Activated B cell treated with CpG ODN at 0.5 μM for 24 hours (primary cell): ENCODE measurements around the gene OR10A4. TPM values are rescaled to one million over a fixed set of nuclear protein-coding genes. Genes with fewer than 3 reads are reported as not detected.
"Not testable (repeated sequence)": the region's sequence is repeated elsewhere in the genome, so short reads cannot be mapped to it uniquely, and the experiment has no call there.

Experiments used
- ATAC-seq: fragments of 200-7000 bp; cut with Tn5 transposase; one replicate; pipeline ENCODE4 v1.10.0; 2021; ENCODE audit warnings: low read depth, mild to moderate bottlenecking, moderate library complexity
- CTCF ChIA-PET: fragments of 350-600 bp; sonication (Branson Sonifier 250); formaldehyde crosslinking; loops from one replicate; lab custom pipeline; 2021; ENCODE audit warnings: antibody characterized with exemption; lab: Charles Lee
- POLR2A ChIA-PET: fragments of 350-600 bp; sonication (Branson Sonifier 250); formaldehyde crosslinking; loops from one replicate; lab custom pipeline; 2021; ENCODE audit warnings: antibody characterized with exemption; lab: Charles Lee
- DNase-seq: peaks from one replicate; pipeline ENCODE4 v3.0.0; 2022
- H3K27ac Mint-ChIP-seq: one replicate; pipeline ENCODE4 v1.8.0; 2020; ENCODE audit warnings: mixed read lengths
- H3K27me3 Mint-ChIP-seq: one replicate; pipeline ENCODE4 v1.8.0; 2021; ENCODE audit warnings: mixed read lengths
- H3K36me3 Mint-ChIP-seq: one replicate; pipeline ENCODE4 v1.8.0; 2021; ENCODE audit warnings: low read depth, mixed read lengths
- H3K4me1 Mint-ChIP-seq: one replicate; pipeline ENCODE4 v1.8.0; 2021; ENCODE audit warnings: mixed read lengths
- H3K4me3 Mint-ChIP-seq: one replicate; pipeline ENCODE4 v1.8.0; 2020; ENCODE audit warnings: mild to moderate bottlenecking, mixed read lengths
- H3K9me3 Mint-ChIP-seq: one replicate; pipeline ENCODE4 v1.8.0; 2020; ENCODE audit warnings: mixed read lengths
- CTCF ChIP-seq: fragments of 200-600 bp; IDR thresholded peaks from one replicate; pipeline ENCODE4 v1.8.0; 2022; ENCODE audit warnings: antibody characterized with exemption, mild to moderate bottlenecking
- intact Hi-C: fragments of 100-400 bp; cut with micrococcal nuclease; formaldehyde crosslinking; loops from one replicate; pipeline ENCODE4 v1.15.1; 2024
- total RNA-seq: library from RNA; stranded (reverse); gene quantifications from 2 replicates; pipeline ENCODE4 v1.2.3, GENCODE V29; 2022

OR10A4 gene
- total RNA-seq, 1 donor from 2014 or later = not detected

- Mint-ChIP-seq H3K4me1 (no peaks in the 10 kb centered on the region), H3K27me3 (peaks cover 2% of the 10 kb centered on the region), H3K27ac (no peak overlapping the region), H3K4me3 (no peak overlapping the region), H3K36me3 (no peaks in the 10 kb centered on the region), H3K9me3 (no peaks in the 10 kb centered on the region)
- intact Hi-C loops = no loop called here
- ChIA-PET POLR2A (no interaction called here), CTCF (no interaction called here)
- DNase-seq = no peak
- no peak for TF ChIP-seq CTCF
- no peak for ATAC-seq
Measured at GRCh38 chr11:6876914-6877313, 489 bp downstream of the OR10A4 start.

- POLR2A ChIA-PET = no interaction called here
- DNase-seq = no peak
Measured at GRCh38 chr11:6882751-6883150, 6.3 kb downstream of the OR10A4 start.

DNA sequence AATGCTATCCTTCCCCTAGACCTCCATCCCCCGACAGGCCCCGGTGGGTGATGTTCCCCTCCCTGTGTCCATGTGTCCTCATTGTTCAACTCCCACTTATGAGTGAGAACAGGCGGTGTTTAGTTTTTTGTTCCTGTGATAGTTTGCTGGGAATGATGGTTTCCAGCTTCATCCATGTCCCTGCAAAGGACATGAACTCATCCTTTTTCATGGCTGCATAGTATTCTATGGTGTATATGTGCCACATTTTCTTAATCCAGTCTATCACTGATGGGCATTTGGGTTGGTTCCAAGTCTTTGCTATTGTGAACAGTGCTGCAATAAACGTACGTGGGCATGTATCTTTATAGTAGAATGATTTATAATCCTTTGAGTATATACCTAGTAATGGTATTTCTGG is 11.3 kb downstream of the OR10A4 start:
- H3K4me3 Mint-ChIP-seq, H3K27ac Mint-ChIP-seq, H3K36me3 Mint-ChIP-seq, ATAC-seq, intact Hi-C loops, DNase-seq, H3K9me3 Mint-ChIP-seq, CTCF ChIA-PET, H3K4me1 Mint-ChIP-seq, H3K27me3 Mint-ChIP-seq: not testable (repeated sequence)
- POLR2A ChIA-PET = interaction anchor here (0.6 kb wide), 2 partner anchors 205 to 1188 kb away, joined by 4 to 5 read pairs; partner anchors contain the start of gene MRPL17

More at GRCh38 chr11:6882751-6883150, 6.3 kb downstream of the OR10A4 start:
- ATAC-seq = no peak
- Mint-ChIP-seq H3K9me3 (no peaks in the 10 kb centered on the region), H3K36me3 (no peaks in the 10 kb centered on the region), H3K27me3 (peaks cover 3% of the 10 kb centered on the region), H3K4me1 (no peaks in the 10 kb centered on the region), H3K4me3 (no peak overlapping the region), H3K27ac (no peak overlapping the region)
- CTCF ChIA-PET = no interaction called here
- intact Hi-C loops = no loop called here
- TF ChIP-seq CTCF = no peak

DNA sequence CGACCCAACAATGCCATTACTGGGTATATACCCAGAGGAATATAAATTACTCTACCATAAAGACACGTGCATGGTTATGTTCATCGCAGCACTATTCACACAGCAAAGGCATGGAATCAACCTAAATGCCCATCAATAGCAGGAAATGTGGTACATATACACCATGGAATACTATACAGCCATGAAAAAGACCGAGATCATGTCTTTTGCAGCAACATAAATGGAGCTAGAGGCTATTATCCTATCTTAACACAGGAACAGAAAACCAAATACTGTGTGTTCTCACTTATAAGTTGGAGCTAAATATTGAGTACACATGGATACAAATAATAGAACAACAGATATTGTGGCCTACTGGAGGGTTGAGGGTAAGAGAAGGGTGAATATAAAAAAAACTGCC is 12.4 kb downstream of the OR10A4 start:
- Mint-ChIP-seq H3K4me1 (no peaks in the 10 kb centered on the region), H3K4me3 (no peak overlapping the region), H3K9me3 (no peaks in the 10 kb centered on the region), H3K36me3 (no peaks in the 10 kb centered on the region), H3K27ac (no peak overlapping the region), H3K27me3 (peaks cover 6% of the 10 kb centered on the region)
- intact Hi-C loops = no loop called here
- ATAC-seq = no peak
- no peak for TF ChIP-seq CTCF
- POLR2A ChIA-PET = no interaction called here
- CTCF ChIA-PET = no interaction called here
- no peak for DNase-seq

GRCh38 chr11:6889835-6890234 is 13.4 kb downstream of the OR10A4 start:
- no peak overlapping the region for H3K4me3 Mint-ChIP-seq
- peaks cover 3% of the 10 kb centered on the region for H3K27me3 Mint-ChIP-seq
- CTCF ChIA-PET = interaction anchor here (0.6 kb wide), 1 partner anchor 65 kb away, joined by 3 read pairs; no protein-coding TSS in a partner anchor
- DNase-seq (no peak), ATAC-seq (no peak)
- no peak overlapping the region for H3K27ac Mint-ChIP-seq
- TF ChIP-seq CTCF = no peak
- H3K4me1 Mint-ChIP-seq = no peaks in the 10 kb centered on the region
- H3K36me3 Mint-ChIP-seq = no peaks in the 10 kb centered on the region
- POLR2A ChIA-PET = no interaction called here
- H3K9me3 Mint-ChIP-seq = no peaks in the 10 kb centered on the region
- intact Hi-C loops = no loop called here

DNA sequence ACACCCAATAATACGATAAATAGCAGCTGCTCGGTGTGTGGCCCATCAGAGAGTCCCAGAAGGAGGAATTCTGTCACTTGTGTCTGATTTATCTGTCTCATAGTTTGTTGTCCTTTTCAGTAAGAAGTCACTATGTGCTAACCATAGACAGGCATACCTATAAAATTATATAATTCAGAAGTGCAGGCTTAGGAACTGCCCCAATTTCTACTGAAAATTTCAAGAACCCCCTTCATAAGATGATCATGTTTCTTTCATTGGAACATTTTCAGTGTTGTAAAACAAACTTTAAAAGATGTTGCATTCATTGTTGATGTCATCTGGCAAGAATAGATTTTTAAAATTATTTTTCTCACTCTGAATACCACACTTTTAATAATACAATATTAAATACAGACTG is 16.0 kb downstream of the OR10A4 start, which contains the start of gene OR2D2:
OR2D2 (minus strand) TSS at position 101 of the 400 bp plus-strand sequence; CDS start at position 101, 0 bp downstream.
- Mint-ChIP-seq H3K36me3 (no peaks in the 10 kb centered on the region), H3K9me3 (no peaks in the 10 kb centered on the region), H3K4me1 (no peaks in the 10 kb centered on the region), H3K27ac (no peak within 1 kb of the TSS), H3K4me3 (no peak within 1 kb of the TSS), H3K27me3 (peaks cover 3% of the 10 kb centered on the region)
- intact Hi-C loops = no loop called here
- no peak for DNase-seq
- TF ChIP-seq CTCF = no peak
- ChIA-PET POLR2A (no interaction called here), CTCF (no interaction called here)
- no peak for ATAC-seq
